ENCODE results near the gene ATP6V0A1.
"Not testable (repeated sequence)": the region's sequence is repeated elsewhere in the genome, so short reads cannot be mapped to it uniquely, and the experiment has no call there.

Gene ATP6V0A1

GRCh38 chr17:42554250-42555121 is 95.8 kb downstream of the ATP6V0A1 start:
- DNase-seq (ENCODE audit: extremely low read depth, low read depth), result no peak

DNA sequence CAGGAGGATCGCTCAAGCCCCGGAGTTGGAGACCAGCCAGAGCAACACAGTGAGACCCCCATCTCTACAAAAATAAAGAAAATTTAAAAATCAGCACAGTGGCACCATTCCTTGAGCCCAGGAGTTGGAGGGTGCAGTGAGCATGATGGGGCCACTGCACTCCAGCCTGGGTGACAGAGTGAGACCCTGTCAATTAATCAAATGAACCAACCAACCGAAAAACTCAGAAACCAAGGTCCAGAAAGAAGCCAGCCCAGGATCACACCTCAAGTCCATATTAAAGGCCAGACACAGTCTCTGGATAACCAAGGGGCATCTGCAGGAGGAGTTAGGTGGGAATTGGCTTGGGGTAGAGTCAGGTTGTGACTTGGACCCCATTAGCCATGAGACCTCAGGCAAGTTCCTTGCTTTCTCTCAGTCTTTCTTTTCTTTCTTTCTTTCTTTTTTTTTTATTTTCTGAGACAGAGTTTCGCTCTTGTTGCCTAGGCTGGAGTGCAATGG is 96.5 kb downstream of the ATP6V0A1 start:
- no peak for TF ChIP-seq CTCF (IDR thresholded peaks at IDR 0.05; ENCODE audit: low read depth, low read length, missing control alignments)
- no peak for DNase-seq (ENCODE audit: extremely low read depth, low read depth)
- peak overlapping the region; percentile 72 for H3K4me3 ChIP-seq (replicated peaks; ENCODE audit: low read depth, low read length)

More at GRCh38 chr17:42554250-42555121, 95.8 kb downstream of the ATP6V0A1 start:
- no peak for TF ChIP-seq CTCF (IDR thresholded peaks at IDR 0.05; ENCODE audit: low read depth, low read length, missing control alignments)
- H3K4me3 ChIP-seq (replicated peaks; ENCODE audit: low read depth, low read length), result peak overlapping the region; percentile 72

DNA sequence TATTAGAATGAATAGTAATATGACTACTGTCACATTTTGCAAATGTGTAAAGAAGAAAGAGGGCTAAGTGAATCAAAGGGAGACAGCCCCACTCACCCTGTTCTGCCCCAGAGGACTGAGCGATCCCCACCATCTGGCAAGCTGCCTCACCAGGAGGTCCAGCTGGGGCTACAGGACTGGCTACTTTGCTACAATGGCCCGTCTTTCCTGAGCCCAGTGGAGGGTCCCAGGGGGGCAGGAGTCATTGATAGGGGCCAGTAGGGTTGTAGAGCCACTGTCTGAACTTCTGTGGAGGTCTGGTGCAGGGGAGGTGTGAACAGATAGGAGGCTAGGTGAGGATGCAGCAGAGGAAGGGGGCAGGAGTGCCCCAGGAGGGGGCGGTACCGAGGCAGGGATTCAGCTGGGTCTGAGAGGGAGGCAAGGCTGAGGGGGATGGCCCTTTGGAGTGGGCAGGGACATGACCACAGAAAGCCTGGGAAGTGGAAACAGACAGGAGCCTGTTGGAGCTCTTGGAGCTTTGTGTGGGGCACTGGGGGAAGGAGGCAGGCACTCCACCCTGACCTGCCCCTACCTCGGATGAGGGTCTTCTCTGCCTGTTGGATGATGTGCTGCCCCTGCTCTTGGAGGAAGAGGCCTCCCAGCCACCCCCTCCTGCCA is 97.4 kb downstream of the ATP6V0A1 start:
- TF ChIP-seq CTCF (IDR thresholded peaks at IDR 0.05; ENCODE audit: low read depth, low read length, missing control alignments), result peak; percentile 25
- DNase-seq (ENCODE audit: extremely low read depth, low read depth); H3K4me3 ChIP-seq (replicated peaks; ENCODE audit: low read depth, low read length): not testable (repeated sequence)

GRCh38 chr17:42559075-42559474 is 100.4 kb downstream of the ATP6V0A1 start:
- no peak overlapping the region for H3K4me3 ChIP-seq (replicated peaks; ENCODE audit: low read depth, low read length)
- no peak for DNase-seq (ENCODE audit: extremely low read depth, low read depth)
- TF ChIP-seq CTCF (IDR thresholded peaks at IDR 0.05; ENCODE audit: low read depth, low read length, missing control alignments), result no peak

DNA sequence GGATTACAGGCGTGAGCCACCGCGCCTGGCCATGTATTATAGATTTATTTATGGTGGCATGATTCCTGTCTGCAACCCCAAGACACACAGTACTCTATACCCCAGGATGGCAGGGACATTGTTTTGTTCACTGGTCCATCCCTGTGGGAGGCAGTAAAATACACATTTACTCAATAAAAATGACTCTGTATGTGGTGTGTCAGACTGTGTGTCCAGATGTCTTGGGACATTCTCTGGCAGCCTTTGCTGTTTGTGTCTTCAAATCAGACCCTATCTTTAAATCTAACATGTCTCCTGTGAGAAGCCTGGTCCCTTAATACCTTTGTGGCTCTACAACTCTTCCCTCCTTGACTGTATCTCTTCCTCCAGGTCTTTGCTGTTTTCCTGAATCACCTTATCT is 101.6 kb downstream of the ATP6V0A1 start:
- no peak for DNase-seq (ENCODE audit: extremely low read depth, low read depth)
- no peak for TF ChIP-seq CTCF (IDR thresholded peaks at IDR 0.05; ENCODE audit: low read depth, low read length, missing control alignments)
- no peak overlapping the region for H3K4me3 ChIP-seq (replicated peaks; ENCODE audit: low read depth, low read length)

GRCh38 chr17:42561897-42562387 is 103.3 kb downstream of the ATP6V0A1 start, which contains the start of gene COASY:
TSS of gene COASY (plus strand) at chr17:42562148. CDS start at chr17:42562623, 475 bp downstream.
- peak; percentile 98 for DNase-seq (ENCODE audit: extremely low read depth, low read depth)
- no peak for TF ChIP-seq CTCF (IDR thresholded peaks at IDR 0.05; ENCODE audit: low read depth, low read length, missing control alignments)
- H3K4me3 ChIP-seq (replicated peaks; ENCODE audit: low read depth, low read length), result peak within 1 kb of the TSS; percentile 99
